Gastroesophageal sphincter (tissue), 3 donors: ENCODE results near the gene SPSB1.

Experiments
- EP300 ChIP-seq: sonication (generic); formaldehyde crosslinking; IDR thresholded peaks from one replicate; pipeline ENCODE4 v1.6.1; 2017; ENCODE audit warnings: antibody characterized with exemption, mild to moderate bottlenecking
- POLR2A ChIP-seq, 2 donors: fragments of 450-650 bp; IDR thresholded peaks; one replicate each; pipeline ENCODE4 v1.6.1; 2017; ENCODE audit warnings: antibody characterized with exemption in 2 of 2, mild to moderate bottlenecking in 2 of 2, moderate library complexity in 1 of 2
- TF ChIP-seq, protein P1 (sequence below), 4 experiments: fragments of 200-600 bp in 2 of 4; fragments of 450-650 bp in 2 of 4; sonication (generic) in 1 of 4; IDR thresholded peaks; one replicate each; pipeline ENCODE4 v1.5.1; 2017 to 2019; ENCODE audit warnings: antibody characterized with exemption in 4 of 4, mild to moderate bottlenecking in 2 of 4, moderate library complexity in 2 of 4

DNA sequence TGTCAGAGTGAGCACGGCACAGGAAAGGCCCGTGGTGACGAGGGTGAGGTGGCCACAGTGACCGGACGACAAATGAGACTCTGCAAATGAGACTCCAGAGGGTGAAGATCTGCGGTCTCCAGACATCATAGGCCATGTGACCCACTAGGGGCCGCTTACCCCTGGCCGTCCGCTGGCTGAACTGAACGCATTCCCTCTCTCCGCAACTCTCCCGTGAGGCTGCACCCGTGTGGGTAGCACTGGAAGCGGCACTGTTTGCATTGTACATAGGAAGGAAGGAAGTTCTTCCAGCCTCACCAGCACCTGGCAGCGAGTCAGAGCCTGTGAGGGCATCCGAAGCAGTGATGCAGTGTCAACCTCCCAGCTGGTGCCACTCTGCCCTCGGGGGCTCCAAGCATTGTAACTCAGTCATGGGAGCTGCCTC lies 23.6 kb upstream of the SPSB1 start:
- TF ChIP-seq POLR2A (IDR thresholded peaks at IDR 0.05), result no peak
- TF ChIP-seq, protein P1, sequence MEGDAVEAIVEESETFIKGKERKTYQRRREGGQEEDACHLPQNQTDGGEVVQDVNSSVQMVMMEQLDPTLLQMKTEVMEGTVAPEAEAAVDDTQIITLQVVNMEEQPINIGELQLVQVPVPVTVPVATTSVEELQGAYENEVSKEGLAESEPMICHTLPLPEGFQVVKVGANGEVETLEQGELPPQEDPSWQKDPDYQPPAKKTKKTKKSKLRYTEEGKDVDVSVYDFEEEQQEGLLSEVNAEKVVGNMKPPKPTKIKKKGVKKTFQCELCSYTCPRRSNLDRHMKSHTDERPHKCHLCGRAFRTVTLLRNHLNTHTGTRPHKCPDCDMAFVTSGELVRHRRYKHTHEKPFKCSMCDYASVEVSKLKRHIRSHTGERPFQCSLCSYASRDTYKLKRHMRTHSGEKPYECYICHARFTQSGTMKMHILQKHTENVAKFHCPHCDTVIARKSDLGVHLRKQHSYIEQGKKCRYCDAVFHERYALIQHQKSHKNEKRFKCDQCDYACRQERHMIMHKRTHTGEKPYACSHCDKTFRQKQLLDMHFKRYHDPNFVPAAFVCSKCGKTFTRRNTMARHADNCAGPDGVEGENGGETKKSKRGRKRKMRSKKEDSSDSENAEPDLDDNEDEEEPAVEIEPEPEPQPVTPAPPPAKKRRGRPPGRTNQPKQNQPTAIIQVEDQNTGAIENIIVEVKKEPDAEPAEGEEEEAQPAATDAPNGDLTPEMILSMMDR (IDR thresholded peaks at IDR 0.05), result no peak
- TF ChIP-seq EP300, result no peak
